Measurements from ENCODE around the gene COX7A2L.
"Not testable (repeated sequence)": the region's sequence is repeated elsewhere in the genome, so short reads cannot be mapped to it uniquely, and the experiment has no call there.

The COX7A2L gene

GRCh38 chr2:42367835-42368234 lies 6.8 kb upstream of the COX7A2L start:
- DNase-seq (ENCODE audit: low spot score): no peak

- DNase-seq (ENCODE audit: low spot score): no peak
Observed at GRCh38 chr2:42366411-42366810, 5.4 kb upstream of the COX7A2L start.

- DNase-seq (ENCODE audit: low spot score): no peak
Observed at GRCh38 chr2:42364658-42365057, 3.6 kb upstream of the COX7A2L start.

GRCh38 chr2:42363413-42363812 lies 2.4 kb upstream of the COX7A2L start:
- DNase-seq (ENCODE audit: low spot score): no peak

GRCh38 chr2:42361728-42362283 lies 789 bp upstream of the COX7A2L start:
- no peak for DNase-seq (ENCODE audit: low spot score)

- DNase-seq (ENCODE audit: low spot score): no peak
Observed at GRCh38 chr2:42360493-42360889, 526 bp downstream of the COX7A2L start.

GRCh38 chr2:42359965-42360483 lies 993 bp downstream of the COX7A2L start:
- DNase-seq (ENCODE audit: low spot score): no peak

GRCh38 chr2:42359304-42359964 lies 1.6 kb downstream of the COX7A2L start:
- DNase-seq (ENCODE audit: low spot score): no peak

GRCh38 chr2:42353792-42354429 lies 7.1 kb downstream of the COX7A2L start:
- DNase-seq (ENCODE audit: low spot score): no peak

- DNase-seq (ENCODE audit: low spot score): no peak
Observed at GRCh38 chr2:42351864-42352263, 9.2 kb downstream of the COX7A2L start.

- no peak for DNase-seq (ENCODE audit: low spot score)
Observed at GRCh38 chr2:42350434-42351063, 10.5 kb downstream of the COX7A2L start.

GRCh38 chr2:42348113-42348805 lies 12.8 kb downstream of the COX7A2L start:
- DNase-seq (ENCODE audit: low spot score): no peak

- not testable (repeated sequence) for DNase-seq (ENCODE audit: low spot score)
Observed at GRCh38 chr2:42347518-42347917, 13.5 kb downstream of the COX7A2L start.

GRCh38 chr2:42346856-42347255 lies 14.2 kb downstream of the COX7A2L start:
- DNase-seq (ENCODE audit: low spot score): not testable (repeated sequence)

- DNase-seq (ENCODE audit: low spot score): no peak
Observed at GRCh38 chr2:42345986-42346385, 15.0 kb downstream of the COX7A2L start.

- no peak for DNase-seq (ENCODE audit: low spot score)
Observed at GRCh38 chr2:42342795-42343241, 18.2 kb downstream of the COX7A2L start.

GRCh38 chr2:42342061-42342794 lies 18.8 kb downstream of the COX7A2L start:
- DNase-seq (ENCODE audit: low spot score): peak; percentile 95

GRCh38 chr2:42340938-42341636 lies 19.9 kb downstream of the COX7A2L start:
- no peak for DNase-seq (ENCODE audit: low spot score)

- no peak for DNase-seq (ENCODE audit: low spot score)
Observed at GRCh38 chr2:42340045-42340937, 20.7 kb downstream of the COX7A2L start.

Measured in kidney capillary endothelial cell (primary cell).